UCSD-AML1 (cell line): Measurements from ENCODE around the gene POLL.

Experiments
- DNase-seq: peaks from one replicate; lab custom pipeline; 2025; ENCODE audit not compliant: unreplicated experiment; lab: John Stamatoyannopoulos, UW

The POLL gene

GRCh38 chr10:101560298-101561067, 27.6 kb downstream of the POLL start:
- DNase-seq = peak; percentile 27

- DNase-seq = no peak
Measured at GRCh38 chr10:101559596-101560297, 28.3 kb downstream of the POLL start.

- no peak for DNase-seq
Measured at GRCh38 chr10:101558671-101559595, 29.1 kb downstream of the POLL start.

GRCh38 chr10:101558204-101558603, 29.9 kb downstream of the POLL start:
- peak; percentile 59 for DNase-seq

GRCh38 chr10:101557541-101557940, 30.5 kb downstream of the POLL start:
- DNase-seq = no peak

GRCh38 chr10:101552442-101552841, 35.6 kb downstream of the POLL start:
- no peak for DNase-seq

GRCh38 chr10:101550965-101551364, 37.1 kb downstream of the POLL start:
- DNase-seq = no peak

GRCh38 chr10:101545898-101546297, 42.2 kb downstream of the POLL start:
- DNase-seq = no peak

- DNase-seq = no peak
Measured at GRCh38 chr10:101538446-101538845, 49.6 kb downstream of the POLL start.

- DNase-seq = no peak
Measured at GRCh38 chr10:101536800-101537199, 51.3 kb downstream of the POLL start.

- peak; percentile 17 for DNase-seq
Measured at GRCh38 chr10:101535949-101536348, 52.1 kb downstream of the POLL start.

GRCh38 chr10:101529725-101530553, 58.1 kb downstream of the POLL start:
- no peak for DNase-seq

GRCh38 chr10:101529207-101529606, 58.9 kb downstream of the POLL start:
- no peak for DNase-seq
